ENCODE data around the gene NDE1.

GRCh38 chr16:15726715-15727114 lies 76.7 kb downstream of the NDE1 start:
- TF ChIP-seq TAF1 (IDR thresholded peaks at IDR 0.05; ENCODE audit: borderline replicate concordance, insufficient read depth, low read length) (no peak), REST (IDR thresholded peaks at IDR 0.05; ENCODE audit: insufficient read depth in 1 of 2, low read depth in 2 of 2, low read length in 2 of 2) (no peak), SIN3A (IDR thresholded peaks at IDR 0.05; ENCODE audit: borderline replicate concordance, insufficient read depth, low read length) (no peak)

Measured in PFSK-1 (cell line).